DMS153 treated with DMSO at 0.1 percent for 48 hours (cell line): ENCODE results near the gene CAMTA1.

Experiments used
- DNase-seq: peaks from one replicate; lab custom pipeline; 2025; ENCODE audit not compliant: unreplicated experiment; lab: John Stamatoyannopoulos, UW

The CAMTA1 gene

DNA sequence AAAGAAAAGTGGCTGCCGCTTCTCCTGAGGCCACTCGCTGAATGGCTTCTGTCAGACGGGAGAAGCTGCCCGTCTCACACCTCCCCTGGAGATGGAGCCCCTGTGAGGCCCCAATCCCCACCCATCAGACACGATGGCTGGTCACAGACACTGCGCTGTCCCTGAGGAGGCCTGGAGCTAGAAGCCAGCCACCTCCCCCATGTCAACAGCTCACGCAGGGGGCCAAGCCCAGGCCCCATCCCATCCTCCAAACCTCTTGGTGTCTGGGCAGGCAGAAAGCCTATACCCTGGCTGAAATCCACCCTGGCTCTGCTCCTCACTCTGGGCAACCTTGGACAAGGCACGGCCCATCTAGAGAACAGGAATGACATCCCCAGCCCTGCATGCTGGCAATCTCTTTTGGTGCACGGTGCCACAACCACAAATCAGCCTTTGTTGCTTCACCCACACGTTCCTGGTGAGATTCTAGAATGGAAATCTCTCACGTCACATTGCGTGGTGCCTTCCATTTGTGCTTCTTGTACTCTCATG, 711.9 kb downstream of the CAMTA1 start:
- DNase-seq: no peak

DNA sequence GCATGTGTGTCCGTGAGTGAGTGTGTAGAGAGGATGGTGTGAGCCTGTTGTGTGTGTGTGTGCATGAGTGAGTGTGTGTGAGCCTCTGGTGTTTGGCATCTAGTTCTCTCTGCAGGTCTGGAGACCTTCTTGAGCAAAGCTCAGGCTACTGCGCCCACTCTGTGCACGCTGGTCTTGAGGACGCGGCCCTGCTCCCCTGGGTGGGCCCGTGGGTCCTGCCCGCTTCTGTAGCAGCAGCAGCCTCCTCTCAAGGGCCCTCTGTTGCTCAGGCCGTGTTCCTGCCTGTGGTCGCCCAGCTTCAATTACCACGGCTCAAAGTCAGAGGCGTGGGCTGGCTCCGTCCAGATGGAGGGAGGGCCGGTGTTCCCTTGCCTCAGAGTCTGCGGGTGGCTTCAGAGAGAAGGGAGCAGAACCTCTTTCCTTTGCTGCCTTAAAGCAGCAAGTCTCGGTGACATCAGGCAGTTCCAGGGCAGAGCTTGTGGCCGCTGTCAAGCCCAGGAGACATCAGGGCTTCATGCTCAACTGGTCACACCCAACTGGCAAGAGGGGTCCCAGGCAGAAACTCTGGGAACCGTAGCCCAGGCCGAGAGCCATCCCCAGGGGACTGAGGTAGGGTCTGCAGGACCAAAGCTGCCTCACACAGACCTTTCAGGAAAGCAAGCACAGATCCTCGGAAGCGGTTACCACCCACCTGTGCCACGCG, 715.3 kb downstream of the CAMTA1 start:
- DNase-seq: no peak

GRCh38 chr1:7501084-7501491, 715.8 kb downstream of the CAMTA1 start:
- no peak for DNase-seq

GRCh38 chr1:7501723-7502603, 716.7 kb downstream of the CAMTA1 start:
- no peak for DNase-seq

GRCh38 chr1:7503691-7504437, 718.6 kb downstream of the CAMTA1 start:
- no peak for DNase-seq

DNA sequence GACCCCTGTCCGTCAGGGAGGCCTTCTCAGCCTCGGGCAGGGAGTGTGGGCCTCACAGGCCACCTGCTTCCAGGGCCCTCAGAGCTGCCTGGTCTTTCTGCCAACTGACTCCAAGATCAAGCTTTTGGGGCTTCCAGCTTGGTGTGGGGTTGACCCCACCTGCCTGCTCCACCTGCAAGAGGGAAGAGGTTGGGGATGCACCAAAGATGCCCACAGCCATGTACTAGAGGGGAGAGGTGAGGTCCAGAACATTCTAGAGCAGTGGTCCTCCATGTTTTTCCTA, 719.1 kb downstream of the CAMTA1 start:
- no peak for DNase-seq

- DNase-seq: no peak
Measured at GRCh38 chr1:7505094-7505770, 720.0 kb downstream of the CAMTA1 start.

GRCh38 chr1:7505771-7506453, 720.7 kb downstream of the CAMTA1 start:
- DNase-seq: no peak

GRCh38 chr1:7506454-7507284, 721.4 kb downstream of the CAMTA1 start:
- DNase-seq: no peak

DNA sequence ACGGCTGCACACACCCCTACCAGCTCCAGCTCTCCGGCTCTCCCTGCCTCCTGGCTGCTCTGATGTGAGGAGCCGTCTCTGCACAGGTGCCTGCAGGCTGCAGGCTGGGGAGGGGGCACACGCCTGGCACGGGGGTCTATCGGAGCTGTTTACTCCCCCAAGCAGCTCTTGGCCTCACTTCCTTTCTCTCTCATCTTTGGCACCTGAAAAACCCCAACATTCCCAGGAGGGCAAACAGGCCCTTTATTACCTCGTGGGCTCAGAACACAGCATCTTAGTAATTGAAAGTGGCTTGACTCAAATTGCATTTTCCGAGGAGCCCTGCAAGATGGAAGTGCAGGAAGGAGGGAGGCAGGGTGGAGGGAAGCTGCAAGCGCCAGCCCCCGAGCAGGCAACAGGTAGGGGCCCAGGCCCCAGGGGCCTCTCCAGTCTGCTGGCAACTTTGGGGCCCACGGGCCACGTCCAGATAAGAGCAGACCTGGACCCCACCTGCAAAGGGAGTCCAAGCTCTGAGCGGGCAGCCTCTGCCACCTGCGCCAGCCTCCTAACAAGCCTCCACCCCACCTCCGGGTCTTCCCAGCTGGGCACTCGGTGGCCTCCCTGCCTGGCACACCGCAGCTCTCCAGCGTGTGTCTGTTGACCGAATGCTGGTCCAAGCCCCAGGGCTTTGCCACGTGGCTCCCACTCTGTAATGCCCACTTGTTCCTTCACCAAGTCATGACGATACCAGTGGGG, 722.2 kb downstream of the CAMTA1 start:
- DNase-seq: no peak

- no peak for DNase-seq
Measured at GRCh38 chr1:7508052-7508933, 723.0 kb downstream of the CAMTA1 start.

DNA sequence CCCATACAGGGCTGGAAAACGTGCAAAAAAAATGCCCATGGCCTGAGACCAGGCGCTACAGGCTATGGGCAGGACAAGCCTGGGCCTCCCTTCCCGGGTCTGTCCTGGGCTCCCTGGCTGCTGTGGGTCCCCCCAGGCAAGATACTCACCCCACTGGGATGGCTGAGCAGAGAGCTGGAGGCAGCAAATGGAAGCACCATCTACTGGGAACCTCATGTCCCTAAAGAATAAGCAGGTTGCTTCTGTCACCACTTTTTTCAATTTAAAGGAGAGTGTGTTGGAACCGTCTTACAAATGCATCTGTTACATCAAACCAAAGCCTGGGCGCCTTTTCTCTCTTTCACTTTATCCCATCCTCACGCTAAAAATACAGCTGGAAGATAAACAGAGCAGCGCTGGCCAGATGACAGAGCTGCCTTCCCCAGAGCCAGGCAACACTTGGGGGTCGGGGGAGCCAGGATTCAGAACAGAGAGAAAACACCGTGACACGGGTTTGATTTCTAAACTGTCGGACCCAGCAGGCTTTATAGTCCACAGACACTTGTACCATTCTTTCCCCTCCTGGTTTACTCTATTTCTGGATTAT, 723.8 kb downstream of the CAMTA1 start:
- DNase-seq: no peak

- no peak for DNase-seq
Measured at GRCh38 chr1:7509598-7509997, 724.3 kb downstream of the CAMTA1 start.

- DNase-seq: no peak
Measured at GRCh38 chr1:7510389-7510931, 725.2 kb downstream of the CAMTA1 start.

DNA sequence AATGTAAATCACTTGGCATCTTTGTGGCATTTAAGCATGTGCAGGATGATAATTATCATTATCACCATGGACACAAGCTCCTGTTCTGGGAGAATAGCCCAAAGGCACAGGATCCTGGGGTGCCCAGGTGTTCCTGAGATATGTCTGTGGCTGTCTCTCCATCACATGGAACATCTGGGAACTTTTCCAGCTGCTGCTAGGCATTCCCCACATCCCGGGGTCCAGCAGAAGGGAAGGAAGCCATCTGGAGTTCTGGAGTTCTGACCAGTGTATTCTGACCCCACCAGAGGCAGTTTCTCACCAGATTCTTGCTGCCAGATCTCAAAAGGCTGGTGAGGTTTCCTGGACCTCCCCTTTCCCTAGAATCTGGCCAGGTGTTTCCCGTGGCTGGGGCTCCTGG, 726.1 kb downstream of the CAMTA1 start:
- DNase-seq: no peak

DNA sequence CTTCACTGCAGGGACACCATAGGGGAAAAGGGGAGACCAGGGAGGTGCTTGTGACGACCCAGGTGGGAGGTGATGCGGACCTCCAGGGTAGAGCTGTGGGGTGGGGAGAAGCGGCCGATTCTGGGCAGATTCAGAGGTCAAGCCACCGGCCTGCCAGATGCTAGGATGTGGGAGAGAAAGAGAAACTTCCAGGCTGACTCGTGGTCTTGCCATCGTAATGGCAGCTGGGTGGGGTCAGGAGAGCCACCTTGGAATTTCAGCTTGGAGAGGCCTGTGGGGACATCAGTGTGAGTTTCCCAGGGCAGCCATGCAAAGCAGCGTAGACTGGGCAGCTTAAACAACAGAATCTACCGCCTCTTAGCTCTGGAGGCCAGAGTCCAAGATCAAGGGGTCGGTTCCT, 727.8 kb downstream of the CAMTA1 start:
- no peak for DNase-seq

DNA sequence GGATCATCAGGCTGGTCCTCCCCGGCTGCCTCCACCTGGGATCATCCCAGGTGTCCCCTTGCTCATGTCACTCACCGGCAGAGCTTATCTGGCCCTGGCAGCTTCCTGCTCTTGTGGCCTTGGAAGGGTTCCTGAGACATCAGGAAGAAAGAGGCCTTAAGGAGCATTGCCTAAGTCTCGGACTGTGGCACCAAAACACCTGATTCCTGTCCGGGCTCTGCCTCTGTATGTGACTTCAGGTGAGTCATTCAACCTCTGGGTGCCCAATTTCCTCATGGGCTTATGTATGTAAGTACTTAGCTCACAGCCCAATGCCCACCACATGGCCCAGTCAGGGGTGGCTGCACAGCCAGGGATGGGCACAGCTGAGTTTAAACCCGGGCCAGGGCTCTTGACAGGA, 729.9 kb downstream of the CAMTA1 start:
- DNase-seq: no peak
